K562 (cell line): ENCODE measurements around the gene NUDT2.

Experiments used
- EP300 ChIP-seq: IDR thresholded peaks from 2 replicates; pipeline ENCODE4 v1.6.1; 2012; ENCODE audit warnings: low read length, improper control_type of control experiment
- ESRRA ChIP-seq: fragments of 450-650 bp; IDR thresholded peaks from 2 replicates; pipeline ENCODE4 v1.6.1; 2014; ENCODE audit warnings: low read depth, mild to moderate bottlenecking, moderate library complexity, borderline replicate concordance
- EZH2 ChIP-seq: IDR thresholded peaks from 2 replicates; pipeline ENCODE4 v1.6.1; 2012; ENCODE audit warnings: low read depth, mild to moderate bottlenecking, inconsistent platforms, low read length, borderline replicate concordance
- HDAC1 ChIP-seq, 2 experiments: fragments of 450-650 bp; IDR thresholded peaks; 2 replicates each; pipeline ENCODE4 v1.6.1; 2016 to 2017; ENCODE audit warnings: inconsistent platforms in 1 of 2, mild to moderate bottlenecking in 1 of 2, moderate library complexity in 1 of 2
- PHF8 ChIP-seq: fragments of 200-600 bp; sonication (generic); IDR thresholded peaks from 2 replicates; pipeline ENCODE4 v1.6.1; 2012; ENCODE audit warnings: mixed run types, mild to moderate bottlenecking, inconsistent platforms, low read length, moderate library complexity, borderline replicate concordance
- RFX5 ChIP-seq: IDR thresholded peaks from 2 replicates; pipeline ENCODE4 v1.6.1; 2011; ENCODE audit warnings: low read depth, mild to moderate bottlenecking, improper control_type of control experiment, low read length
- TCF7L2 ChIP-seq: fragments of 150-350 bp; IDR thresholded peaks from 2 replicates; pipeline ENCODE4 v1.6.1; 2016; ENCODE audit warnings: low read depth, mild to moderate bottlenecking, low read length, moderate library complexity
- ZFP36 ChIP-seq: fragments of 150-350 bp; IDR thresholded peaks from 2 replicates; pipeline ENCODE4 v1.6.1; 2018; ENCODE audit warnings: low read length, low read depth; ENCODE audit not compliant: partially characterized antibody
- ZNF311 ChIP-seq: fragments of 250-450 bp; sonication (Bioruptor Pico); IDR thresholded peaks from 2 replicates; pipeline ENCODE4 v1.4.0; 2020; ENCODE audit warnings: mild to moderate bottlenecking, moderate library complexity
- ZSCAN29 ChIP-seq: fragments of 450-650 bp; IDR thresholded peaks from 2 replicates; pipeline ENCODE4 v1.6.1; 2017
- ZZZ3 ChIP-seq: fragments of 450-650 bp; IDR thresholded peaks from 2 replicates; pipeline ENCODE4 v1.6.1; 2016; ENCODE audit warnings: antibody characterized with exemption, mild to moderate bottlenecking, moderate library complexity

DNA sequence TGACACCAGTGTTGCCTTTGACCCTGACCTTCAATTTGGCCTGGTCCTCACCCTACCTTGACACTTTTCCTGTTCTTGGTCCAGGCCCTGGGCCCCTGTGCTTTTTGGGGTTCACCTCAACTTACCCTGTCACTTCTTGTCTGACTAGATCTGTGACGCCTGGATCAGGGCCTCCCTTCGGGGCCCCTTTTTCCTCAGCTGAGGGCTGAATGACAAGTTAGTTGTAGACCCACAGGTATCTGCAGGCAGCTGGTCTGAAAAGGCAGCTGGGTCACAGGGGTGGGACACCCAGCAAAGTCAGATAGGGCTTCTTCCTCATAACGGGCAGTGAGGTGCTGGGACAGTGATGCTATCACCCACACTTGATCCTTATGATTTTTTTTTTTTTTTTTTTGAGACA is 57.3 kb downstream of the NUDT2 start:
- no peak for TF ChIP-seq ZFP36
- no peak for TF ChIP-seq HDAC1 (IDR thresholded peaks at IDR 0.05)
- TF ChIP-seq EZH2, result no peak
- TF ChIP-seq ZSCAN29, result no peak
- TF ChIP-seq ESRRA, result no peak
- no peak for TF ChIP-seq RFX5
- no peak for TF ChIP-seq TCF7L2
- TF ChIP-seq PHF8, result no peak
- TF ChIP-seq ZNF311 (CRISPR knock-in tag), result no peak
- TF ChIP-seq EP300, result no peak
- TF ChIP-seq ZZZ3, result no peak
